SKM-1 (cell line): Measurements from ENCODE around the gene MYB.
A peak's percentile ranks its signal among the peaks of the same experiment; 100 is the strongest.

Experiments used
- DNase-seq: peaks from one replicate; lab custom pipeline; 2025; ENCODE audit not compliant: unreplicated experiment; lab: John Stamatoyannopoulos, UW

MYB gene

GRCh38 chr6:135185483-135185882, 4.4 kb downstream of the MYB start:
- DNase-seq = peak; percentile 16

GRCh38 chr6:135186255-135186654, 5.1 kb downstream of the MYB start:
- DNase-seq = no peak

GRCh38 chr6:135187372-135187771, 6.3 kb downstream of the MYB start:
- DNase-seq = no peak

GRCh38 chr6:135188718-135189117, 7.6 kb downstream of the MYB start:
- DNase-seq = no peak

- no peak for DNase-seq
Observed at GRCh38 chr6:135189344-135189743, 8.2 kb downstream of the MYB start.

- peak; percentile 69 for DNase-seq
Observed at GRCh38 chr6:135191508-135192255, 10.6 kb downstream of the MYB start.

- DNase-seq = no peak
Observed at GRCh38 chr6:135192256-135193174, 11.4 kb downstream of the MYB start.

- no peak for DNase-seq
Observed at GRCh38 chr6:135193221-135193620, 12.1 kb downstream of the MYB start.

- DNase-seq = peak; percentile 88
Observed at GRCh38 chr6:135195041-135195440, 13.9 kb downstream of the MYB start.

GRCh38 chr6:135195522-135195921, 14.4 kb downstream of the MYB start:
- DNase-seq = peak; percentile 95

GRCh38 chr6:135196739-135197510, 15.8 kb downstream of the MYB start:
- no peak for DNase-seq

- DNase-seq = no peak
Observed at GRCh38 chr6:135202836-135203235, 21.7 kb downstream of the MYB start.

- no peak for DNase-seq
Observed at GRCh38 chr6:135204951-135205350, 23.8 kb downstream of the MYB start.

- DNase-seq = peak; percentile 44
Observed at GRCh38 chr6:135209803-135210202, 28.7 kb downstream of the MYB start.

- DNase-seq = no peak
Observed at GRCh38 chr6:135210632-135211305, 29.7 kb downstream of the MYB start.

GRCh38 chr6:135211306-135211702, 30.2 kb downstream of the MYB start:
- no peak for DNase-seq

- no peak for DNase-seq
Observed at GRCh38 chr6:135212020-135212806, 31.1 kb downstream of the MYB start.

- no peak for DNase-seq
Observed at GRCh38 chr6:135212935-135213334, 31.8 kb downstream of the MYB start.

- DNase-seq = no peak
Observed at GRCh38 chr6:135213616-135214015, 32.5 kb downstream of the MYB start.

- DNase-seq = no peak
Observed at GRCh38 chr6:135215160-135215559, 34.1 kb downstream of the MYB start.
